ENCODE measurements around the gene BNC1.
"Not testable (repeated sequence)": the region's sequence is repeated elsewhere in the genome, so short reads cannot be mapped to it uniquely, and the experiment has no call there.

BNC1 gene

DNA sequence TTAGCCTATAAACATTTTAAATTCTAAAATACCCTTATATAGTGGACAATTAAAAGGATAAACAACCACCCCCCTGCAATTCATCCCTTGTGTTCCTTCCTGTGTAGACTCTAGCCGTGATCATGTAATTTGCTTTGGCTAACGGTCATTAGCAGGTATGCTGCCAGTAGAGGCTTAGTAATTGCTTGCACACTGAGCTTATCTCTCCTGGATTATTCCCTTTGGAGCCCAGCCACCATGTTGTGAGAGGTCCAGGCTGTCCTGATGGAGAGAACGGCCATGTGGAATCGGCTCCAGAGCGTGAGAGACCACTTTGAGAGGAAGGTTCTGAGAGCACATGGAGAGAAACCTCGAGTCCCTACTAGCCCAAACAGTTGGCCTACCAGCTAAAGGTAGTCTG is 11.0 kb upstream of the BNC1 start:
- DNase-seq: no peak

DNA sequence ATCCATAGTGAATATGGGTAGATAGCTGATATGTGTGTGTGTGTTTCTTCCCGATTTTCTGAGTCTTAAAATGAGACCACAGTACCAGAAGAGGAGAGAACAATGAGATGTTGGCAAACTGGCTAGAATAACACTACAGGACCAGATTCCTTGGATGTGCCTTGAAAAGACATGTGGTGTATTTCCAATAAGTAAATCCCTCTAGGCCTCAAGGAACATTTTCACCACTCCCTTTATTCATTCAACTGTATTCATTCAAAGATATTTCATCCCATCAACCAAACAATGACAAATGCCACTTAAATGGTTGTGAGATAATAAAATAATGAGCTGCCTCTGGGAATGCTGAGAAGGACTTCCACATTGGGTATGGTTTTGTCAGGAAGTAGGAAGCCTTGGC is 8.7 kb upstream of the BNC1 start:
- DNase-seq: no peak

DNA sequence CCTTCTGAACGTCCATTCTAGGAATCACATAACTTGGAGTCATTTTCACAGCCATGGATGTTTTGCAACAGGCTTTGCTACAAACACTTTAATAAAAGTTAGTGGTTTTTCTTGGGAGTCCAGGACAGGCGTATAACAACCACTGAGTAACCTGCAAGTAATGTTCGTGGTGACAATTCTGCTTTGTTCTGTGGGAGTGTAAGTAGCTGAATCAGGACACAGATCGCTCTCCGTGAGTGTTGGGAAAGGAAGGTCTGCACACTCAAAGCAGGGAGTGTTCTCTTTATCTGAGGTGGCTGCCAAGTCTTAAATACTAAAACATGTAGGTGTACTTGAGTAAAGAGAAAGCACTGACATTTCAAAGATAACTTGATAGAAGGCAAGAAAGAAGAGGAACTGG is 7.9 kb upstream of the BNC1 start:
- no peak for DNase-seq

DNA sequence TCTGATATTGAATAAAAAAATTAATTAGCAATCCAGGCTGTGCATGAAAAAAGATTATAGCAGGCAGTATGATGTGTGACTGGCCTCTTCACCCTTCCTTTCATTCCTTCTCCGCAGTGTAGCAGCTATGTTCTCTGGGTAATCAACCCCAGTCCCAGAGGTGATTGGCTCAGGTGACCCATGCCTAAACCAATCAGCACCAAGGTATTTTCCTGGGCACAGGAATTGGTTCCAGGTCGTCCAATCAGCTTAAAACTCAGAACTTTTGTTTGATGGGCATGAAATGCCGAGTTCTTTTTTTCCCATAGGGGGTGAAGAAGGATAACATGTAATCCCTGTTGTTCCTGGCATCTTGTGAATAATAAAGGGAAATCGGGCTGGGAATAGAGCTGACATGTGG is 5.8 kb upstream of the BNC1 start:
- no peak for DNase-seq

DNA sequence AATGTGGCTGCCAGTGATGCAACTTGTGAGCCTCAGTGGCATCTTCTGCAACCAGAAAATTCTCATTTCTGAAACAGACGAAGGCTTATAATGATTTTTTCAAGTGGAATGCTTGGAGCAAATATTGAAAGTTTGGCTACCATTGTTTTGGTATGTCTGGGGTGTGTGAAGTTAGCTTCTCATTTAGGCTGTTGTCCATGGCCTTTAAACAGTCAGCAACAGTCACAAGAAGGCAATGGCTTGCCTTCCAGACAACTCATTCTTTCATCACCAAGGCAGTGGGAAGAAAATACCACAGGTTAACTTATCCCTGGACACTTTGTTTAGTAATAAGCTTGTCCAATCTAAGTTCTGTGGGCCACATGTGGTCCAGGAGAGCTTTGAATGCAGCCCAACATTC is 4.7 kb upstream of the BNC1 start:
- no peak for DNase-seq

DNA sequence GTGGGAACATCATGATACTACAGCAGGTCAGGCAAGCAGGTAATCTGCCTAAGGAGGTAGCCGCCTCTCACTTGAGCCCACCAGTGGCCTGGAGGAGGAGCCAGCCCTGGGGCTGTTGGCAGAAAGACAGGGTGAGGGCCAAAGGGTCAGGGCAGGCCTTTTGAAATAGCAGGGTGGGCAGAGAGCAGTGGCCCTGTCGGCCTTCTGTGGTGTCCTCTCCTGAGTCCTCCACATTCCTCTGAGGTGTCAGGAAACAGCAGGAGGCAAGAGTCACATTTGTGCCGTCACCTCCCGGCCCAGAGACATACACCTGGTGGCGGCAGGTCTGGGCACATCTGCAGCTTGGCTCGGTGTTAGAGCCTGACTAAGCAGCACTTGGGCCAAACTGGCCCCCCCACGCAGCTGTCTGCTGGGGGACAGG is 3.9 kb upstream of the BNC1 start:
- no peak for DNase-seq

DNA sequence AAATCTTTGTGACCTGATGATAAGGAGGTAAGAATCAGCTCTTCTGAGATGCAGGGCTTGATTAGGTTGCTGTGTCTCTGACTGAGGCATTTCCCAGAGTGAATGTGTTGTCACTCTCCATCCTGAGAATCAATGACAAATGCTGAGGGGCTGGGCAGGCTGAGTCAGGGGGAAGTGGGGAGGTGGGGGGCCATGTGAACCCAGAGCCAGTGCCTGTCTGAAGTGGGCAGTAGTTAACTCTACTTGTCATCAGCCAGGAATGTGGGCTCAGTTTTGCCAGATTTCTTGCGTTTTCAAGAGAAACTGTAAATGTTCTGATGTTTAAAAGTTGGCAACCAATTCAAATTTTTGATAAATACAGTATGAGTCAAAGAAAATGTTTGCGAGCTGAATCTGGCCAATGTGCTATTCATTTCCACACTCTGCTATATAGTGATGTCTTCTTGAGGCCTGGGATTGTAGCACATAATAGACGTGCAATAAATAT is 3.1 kb upstream of the BNC1 start:
- DNase-seq: no peak

DNA sequence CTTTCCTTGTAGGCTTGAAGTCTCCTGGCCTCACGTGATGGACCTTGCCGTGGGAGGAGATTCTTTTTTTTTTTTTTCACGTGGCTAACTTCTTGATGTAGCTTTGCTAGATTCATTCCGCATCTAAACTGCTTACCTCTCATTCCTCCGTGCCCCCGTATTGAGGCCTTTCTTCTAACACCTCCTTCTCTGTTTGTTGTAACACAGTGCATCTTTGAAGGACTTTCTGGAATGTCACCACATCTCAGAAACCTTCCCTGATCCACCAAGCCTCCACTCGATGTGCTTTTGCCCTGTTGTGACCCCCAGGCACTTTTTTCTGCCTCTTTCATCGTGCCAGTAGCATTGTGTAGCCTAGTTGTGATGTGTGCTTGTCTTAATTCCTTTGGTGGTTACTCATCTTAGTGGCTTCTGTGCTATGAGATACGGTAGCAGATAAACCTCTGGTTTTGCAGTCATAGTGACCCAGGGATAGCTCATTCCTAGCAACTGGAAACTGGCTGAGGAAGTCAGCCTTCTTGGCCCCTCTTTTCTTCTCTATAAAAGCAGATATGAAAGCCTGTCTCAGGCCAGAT is 1.6 kb upstream of the BNC1 start:
- no peak for DNase-seq

DNA sequence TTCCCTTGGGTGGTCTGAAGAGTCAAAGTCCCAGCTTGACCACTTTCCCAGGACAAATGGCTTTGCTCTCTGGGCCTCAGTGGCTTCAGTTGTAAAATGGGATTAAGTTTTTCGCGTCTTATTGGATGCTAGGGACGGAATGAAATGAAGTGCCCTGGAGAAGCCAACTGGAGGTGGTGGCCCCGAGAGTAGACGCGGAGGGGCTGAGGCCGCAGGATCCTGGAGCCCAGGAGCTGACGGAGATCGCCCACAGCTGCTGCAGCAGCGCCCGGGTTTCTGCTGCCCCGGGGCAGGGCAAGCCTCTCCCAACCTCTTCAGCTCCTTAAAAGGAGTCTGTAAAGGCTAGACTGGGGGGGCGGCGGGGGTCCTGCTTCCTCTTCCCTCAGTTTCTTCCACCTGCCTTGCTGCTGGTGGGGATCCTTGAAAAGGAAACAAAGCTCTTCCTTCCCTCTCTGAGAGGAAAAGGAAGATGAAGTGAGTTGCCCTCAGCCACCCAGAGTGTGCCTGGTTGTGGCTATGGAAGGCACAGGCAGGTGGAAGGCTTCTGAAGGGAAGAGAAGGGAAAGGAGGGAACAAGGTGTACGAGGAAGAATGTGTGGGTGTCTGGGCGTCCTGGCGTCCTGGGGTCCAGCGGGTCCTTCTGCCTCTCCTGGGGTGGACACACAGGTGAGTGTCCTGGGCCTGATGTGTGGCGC is 967 bp upstream of the BNC1 start:
- no peak for DNase-seq

DNA sequence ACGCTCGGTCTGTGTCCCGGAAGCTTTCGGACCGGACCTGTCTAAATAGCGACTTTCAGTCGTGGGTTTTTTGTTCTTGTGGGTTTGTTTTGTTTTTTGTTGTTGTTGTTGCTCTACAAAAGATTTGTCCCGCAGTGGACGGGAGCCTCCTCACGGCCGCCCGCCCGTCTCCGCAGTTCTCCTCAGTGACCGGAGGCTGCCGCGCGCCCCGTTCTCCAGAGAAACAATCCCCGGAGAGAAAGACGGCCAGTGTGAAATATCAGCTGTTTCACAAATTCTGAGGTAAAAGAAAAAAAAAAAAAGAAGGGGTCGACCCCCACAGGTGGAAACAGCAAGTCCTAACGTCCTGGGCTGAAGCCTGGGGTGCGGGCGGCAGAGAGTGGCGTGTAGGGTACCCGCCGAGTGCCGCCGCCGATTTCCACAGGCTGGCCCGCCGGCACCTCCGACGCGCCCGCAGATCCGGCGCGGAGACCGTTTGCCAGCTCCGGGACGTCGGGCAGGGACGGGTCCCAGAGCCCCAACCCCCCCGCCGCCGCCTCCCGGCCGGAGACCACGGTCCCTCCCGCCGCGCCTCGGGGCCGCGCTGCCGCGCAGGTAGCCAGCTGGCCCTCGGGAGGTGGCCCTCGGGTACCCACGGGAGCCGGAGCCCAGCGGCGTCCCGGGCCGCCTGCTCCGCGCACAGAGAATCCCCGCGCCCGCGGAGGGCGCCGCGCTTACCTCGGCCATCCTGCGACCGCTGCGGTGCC is 478 bp downstream of the BNC1 start:
- DNase-seq: no peak

DNA sequence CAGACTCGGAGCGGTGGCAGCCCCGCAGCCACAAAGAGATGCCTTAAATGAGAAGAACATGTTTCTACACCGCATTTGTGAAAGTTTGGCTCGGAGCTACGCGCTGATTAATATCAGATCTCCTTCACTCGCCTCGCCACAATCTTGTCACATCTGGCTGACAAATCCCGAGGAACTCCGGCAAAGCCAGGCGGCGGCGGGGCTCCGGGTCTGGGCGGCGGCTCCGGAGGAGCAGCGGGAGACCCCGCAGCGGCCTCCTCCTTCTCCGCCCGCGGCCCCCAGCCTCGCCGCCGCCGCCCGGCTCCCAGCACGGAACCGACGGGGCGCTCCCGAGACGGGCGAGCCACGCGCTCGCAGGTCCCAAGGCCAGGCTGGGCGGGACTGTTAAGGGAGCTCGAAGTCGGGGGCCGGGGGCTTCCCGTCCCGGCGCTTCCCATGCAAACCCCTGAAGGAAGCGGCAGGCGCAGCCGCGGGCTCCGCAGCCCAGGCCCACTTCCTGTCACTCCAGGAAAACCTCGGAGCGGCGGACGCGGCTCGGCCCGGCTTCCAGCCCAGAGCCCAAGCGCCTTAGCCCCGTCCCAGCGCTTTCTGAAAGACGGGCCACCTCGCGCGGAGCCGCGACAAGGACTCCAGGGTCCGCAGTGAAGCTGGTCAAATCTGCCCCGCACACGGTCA is 1.2 kb downstream of the BNC1 start:
- no peak for DNase-seq

DNA sequence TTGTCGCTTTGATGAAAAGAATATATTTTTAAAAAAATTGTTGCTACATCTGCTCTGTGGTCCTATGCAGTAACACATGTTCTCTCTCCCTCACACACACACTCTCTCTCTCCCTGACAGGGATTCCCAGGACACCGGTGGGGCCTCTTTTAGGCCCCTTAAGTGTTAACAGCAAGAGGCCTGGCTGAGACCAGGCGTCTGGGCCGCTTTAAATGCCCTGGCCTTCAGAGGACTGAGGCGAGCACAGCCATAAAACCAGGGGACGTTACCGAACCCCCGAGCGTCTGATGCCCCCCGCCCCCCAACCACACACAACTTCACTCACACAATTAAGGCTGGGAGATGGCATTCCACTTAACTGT is 1.7 kb downstream of the BNC1 start:
- DNase-seq: no peak

DNA sequence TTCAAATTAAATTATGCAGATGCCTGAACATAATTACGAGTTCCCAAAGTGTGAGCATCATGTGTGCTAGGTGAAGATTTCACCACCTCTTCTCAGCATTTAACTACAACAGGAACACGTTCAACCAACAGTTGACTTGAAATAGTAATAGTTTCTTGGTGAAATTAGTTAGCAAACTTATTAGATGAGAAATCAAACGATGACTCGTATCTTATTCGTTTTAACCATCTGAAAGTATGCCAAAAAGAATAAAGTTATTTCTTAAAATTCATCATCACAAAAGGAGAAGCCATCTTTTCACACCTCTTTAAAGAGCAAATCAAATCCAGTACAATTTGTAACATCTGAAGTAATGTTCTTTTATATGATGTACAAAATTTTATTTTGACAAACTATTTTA is 2.3 kb downstream of the BNC1 start:
- no peak for DNase-seq

DNA sequence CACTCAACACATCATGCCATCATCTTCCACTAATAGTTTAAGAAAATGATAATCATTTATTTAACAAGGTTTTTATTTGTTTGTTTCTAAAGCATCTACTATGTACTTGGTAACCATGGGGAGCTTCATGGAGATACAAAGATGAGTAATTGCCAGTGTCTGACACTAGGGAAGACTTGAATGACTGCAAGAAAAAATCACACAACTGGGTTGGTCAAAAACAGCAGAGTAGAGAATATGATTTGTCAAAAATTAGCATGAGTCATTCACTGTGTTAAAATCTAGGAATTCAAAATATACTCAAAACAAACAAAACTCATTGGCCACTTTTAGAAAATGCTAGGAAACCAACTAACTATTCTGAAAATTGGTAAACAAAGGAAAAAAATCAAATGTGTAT is 6.3 kb downstream of the BNC1 start:
- no peak for DNase-seq

DNA sequence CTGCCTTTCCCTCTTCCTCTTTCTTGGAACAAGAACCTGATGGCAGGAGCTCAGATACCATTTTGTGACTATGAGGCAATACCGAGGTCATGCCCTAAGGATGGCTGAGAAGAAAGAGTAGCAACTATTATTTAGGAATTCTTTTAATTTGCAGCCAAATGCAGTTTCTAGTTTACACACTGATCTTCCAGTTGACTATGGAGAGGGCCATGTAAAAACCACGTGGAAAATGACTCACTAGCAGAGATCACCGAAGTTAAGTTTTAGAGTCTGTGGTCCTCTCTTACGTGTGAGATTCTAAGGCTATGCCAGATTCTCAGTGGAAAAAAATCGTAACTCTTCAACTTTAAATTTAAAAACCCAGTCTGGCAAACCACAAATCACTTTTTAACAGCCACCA is 7.8 kb downstream of the BNC1 start:
- DNase-seq: no peak

DNA sequence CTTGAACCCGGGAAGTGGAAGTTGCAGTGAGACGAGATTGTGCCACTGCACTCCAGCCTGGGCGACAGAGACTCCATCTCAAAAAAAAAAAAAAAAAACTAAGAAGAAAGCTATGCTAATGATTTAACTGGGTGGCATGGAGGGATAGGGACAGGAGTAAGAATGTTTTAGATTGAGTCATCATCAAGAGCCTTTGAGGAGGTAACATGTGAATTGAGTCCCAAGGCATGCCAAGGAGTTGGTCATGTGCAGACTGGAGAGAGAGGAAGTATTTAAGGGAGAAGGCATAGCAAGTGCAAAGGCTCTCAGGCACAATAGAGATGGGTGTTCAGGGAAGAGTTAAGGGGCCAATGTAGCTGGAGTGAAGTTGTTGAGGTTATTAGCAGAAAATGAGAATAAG is 9.1 kb downstream of the BNC1 start:
- DNase-seq: no peak

DNA sequence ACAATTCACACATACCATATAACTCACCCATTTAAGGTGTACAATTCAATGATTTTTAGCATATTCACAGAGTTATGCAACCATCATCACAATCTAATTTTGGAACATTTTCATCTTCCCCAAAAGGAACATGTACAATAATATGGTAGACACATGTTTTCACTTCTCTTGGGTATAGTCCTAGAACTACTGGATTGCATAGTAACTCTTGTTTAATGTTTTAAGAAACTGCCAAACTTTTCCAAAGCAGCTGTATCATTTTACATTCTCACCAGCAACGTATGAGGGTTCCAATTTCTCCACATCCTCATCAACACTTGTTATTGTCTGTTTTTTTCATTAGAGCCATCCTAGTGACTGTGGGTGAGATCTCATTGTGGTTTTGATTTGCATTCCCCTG is 14.3 kb downstream of the BNC1 start:
- no peak for DNase-seq

DNA sequence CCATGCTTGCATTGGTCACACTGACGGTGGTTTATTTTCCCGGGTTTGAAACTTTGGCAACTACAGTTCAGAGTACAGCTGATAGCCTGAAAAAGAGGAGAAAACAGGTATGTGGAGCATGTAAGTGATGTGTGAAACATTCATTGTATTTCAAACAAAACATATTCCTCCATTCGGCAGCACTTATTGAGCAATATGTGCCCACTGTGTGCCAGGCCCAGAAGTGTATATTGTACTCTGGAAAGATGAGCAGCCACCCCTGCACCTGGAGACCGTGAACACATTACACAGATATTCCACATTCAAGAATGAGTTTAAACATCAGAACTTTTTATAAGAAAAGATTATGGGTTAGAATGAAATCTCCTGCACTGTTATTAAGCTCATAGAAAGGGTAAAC is 16.3 kb downstream of the BNC1 start:
- no peak for DNase-seq

DNA sequence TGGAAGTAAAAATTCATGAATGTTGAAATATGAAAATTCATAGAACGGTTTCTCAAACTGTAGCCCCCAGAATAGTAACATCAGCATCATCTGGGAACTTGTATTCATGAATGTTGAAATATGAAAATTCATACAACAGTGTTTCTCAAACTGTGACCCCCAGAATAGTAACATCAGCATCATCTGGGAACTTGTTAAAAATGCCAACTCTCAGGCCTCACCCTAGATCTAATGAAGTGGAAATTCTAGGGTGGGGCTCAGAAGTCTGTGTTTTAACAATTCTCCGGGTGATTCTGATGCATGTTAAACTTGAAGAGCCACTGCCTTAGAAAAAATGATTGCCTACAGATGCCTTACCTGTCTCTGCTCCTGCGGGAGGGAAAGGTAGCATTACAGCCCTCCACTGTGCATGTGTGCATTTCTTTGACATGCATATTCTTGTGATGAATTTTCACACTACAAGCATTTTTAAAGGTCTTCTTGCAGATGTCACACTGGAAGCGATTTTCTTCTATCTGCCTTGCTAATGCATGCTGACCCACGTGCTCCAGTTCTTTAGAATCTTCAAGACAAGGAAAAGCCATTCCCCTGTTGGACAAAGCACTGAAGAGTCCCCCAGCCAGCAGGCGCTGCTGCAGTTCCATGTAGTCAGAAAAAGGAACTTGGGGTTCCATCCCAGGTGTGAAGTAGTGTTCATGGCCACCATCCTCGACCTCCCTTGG is 21.7 kb downstream of the BNC1 start:
- DNase-seq: no peak

DNA sequence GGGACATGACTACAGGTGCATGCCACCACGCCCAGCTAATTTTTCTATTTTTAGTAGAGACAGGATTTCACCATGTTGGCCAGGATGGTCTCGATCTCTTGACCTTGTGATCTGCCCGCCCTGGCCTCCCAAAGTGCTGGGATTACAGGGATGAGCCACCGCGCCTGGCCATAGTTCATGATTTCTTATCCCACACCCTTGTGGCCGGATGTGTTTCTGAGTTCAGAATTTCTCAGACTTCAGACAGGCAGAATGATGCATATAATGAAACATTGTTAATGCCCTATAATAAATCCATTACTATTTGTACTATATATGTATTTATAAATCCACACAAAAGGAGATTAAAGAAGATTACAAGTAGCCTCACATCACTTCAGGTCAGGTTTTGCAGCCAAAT is 22.3 kb downstream of the BNC1 start:
- not testable (repeated sequence) for DNase-seq

DNA sequence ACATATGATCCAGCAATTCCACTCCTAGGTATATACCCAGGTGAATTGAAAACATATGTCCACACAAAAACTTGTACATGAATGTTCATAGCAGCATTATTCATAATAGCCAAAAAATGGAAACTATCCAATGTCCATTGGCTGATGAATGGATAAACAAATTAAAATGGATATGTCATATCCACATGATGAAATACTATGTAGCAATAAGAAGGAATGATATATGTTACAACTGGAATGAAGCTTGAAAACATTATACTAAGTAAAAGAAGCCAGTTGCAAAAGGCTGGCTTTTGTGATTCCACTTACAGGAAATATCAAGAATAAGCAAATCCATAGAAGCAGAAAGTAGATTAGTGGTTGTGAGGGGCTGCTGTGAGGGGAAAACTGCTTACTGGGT is 33.7 kb downstream of the BNC1 start:
- no peak for DNase-seq

DNA sequence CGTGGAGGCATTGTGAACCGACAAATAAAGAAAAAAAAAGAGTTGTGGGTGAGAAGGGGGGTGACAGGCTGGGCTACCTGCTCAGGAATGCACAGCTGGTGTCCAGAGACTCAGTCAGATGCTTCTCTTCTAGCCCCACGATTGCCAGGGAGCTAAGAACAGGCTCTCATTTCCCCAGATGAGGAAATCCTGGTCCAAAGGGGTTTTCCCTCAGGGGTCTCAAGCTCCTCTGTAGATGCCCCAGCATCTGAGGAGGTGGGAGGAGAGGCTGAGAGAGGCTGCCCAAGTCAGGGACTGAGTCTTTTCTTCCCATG is 35.5 kb downstream of the BNC1 start:
- DNase-seq: no peak

Data from CD4-positive, alpha-beta T cell treated with Interleukin-21 for 1 hour (primary cell).